Immature natural killer cell (primary cell): ENCODE results near the gene OPHN1. TPM values are rescaled to one million over a fixed set of nuclear protein-coding genes. Genes with fewer than 3 reads are reported as not detected.

Experiments used
- DNase-seq, 3 donors: peaks; one replicate each; pipeline ENCODE4 v3.0.0; 2022; ENCODE audit warnings: mixed read lengths in 1 of 3
- H3K27ac Mint-ChIP-seq, 6 donors: one replicate each; pipeline ENCODE4 v1.8.0; 2020; ENCODE audit warnings: mixed read lengths in 6 of 6, mild to moderate bottlenecking in 5 of 6, inconsistent platforms in 4 of 6, moderate library complexity in 3 of 6
- H3K27me3 Mint-ChIP-seq, 3 donors: one replicate each; pipeline ENCODE4 v1.8.0; 2020 to 2021; ENCODE audit warnings: low read depth in 3 of 3, mild to moderate bottlenecking in 3 of 3, mixed read lengths in 3 of 3, moderate library complexity in 3 of 3, inconsistent platforms in 1 of 3
- H3K36me3 Mint-ChIP-seq, 3 donors: one replicate each; pipeline ENCODE4 v1.8.0; 2020; ENCODE audit warnings: mixed read lengths in 3 of 3, inconsistent platforms in 2 of 3, mild to moderate bottlenecking in 2 of 3
- H3K4me1 Mint-ChIP-seq, 2 donors: one replicate each; pipeline ENCODE4 v1.8.0; 2020; ENCODE audit warnings: inconsistent platforms in 2 of 2, mild to moderate bottlenecking in 2 of 2, mixed read lengths in 2 of 2, moderate library complexity in 1 of 2
- H3K4me3 Mint-ChIP-seq, 5 donors: one replicate each; pipeline ENCODE4 v1.8.0; 2020; ENCODE audit warnings: mild to moderate bottlenecking in 5 of 5, mixed read lengths in 5 of 5, inconsistent platforms in 3 of 5, moderate library complexity in 3 of 5
- H3K9me3 Mint-ChIP-seq, 6 donors: one replicate each; pipeline ENCODE4 v1.8.0; 2020; ENCODE audit warnings: mild to moderate bottlenecking in 6 of 6, mixed read lengths in 6 of 6, inconsistent platforms in 4 of 6, moderate library complexity in 3 of 6
- polyA plus RNA-seq, 3 donors: library from polyadenylated mRNA; unstranded; fragments of 300-500 nt; fragmentation: Illumina TruSeq; gene quantifications; one replicate each; pipeline ENCODE4 v1.2.3, GENCODE V29; 2021

The OPHN1 gene
- polyA plus RNA-seq, 3 donors from 2014 or later, result 0.31 to 0.49 TPM; not detected in 1

DNA sequence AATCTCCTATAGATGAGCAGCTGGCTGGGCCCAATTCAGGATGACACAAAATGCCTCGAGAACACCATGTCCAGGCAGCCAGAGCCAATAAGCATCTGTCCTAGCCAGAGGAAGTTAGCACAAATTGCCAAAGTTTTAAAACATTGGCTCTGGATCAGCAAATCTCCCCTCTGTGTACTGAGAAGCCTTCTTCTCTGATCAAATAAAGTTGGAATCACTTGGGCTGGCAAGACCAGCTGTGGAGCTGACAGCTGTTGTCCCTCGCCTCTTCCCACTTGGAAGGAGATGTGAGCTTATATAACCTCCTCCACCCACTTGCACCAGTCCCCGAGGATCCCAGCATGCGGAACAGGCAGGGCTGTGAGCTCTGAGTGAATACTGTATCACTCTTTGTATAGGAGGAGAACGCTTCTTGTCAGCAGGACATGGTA lies 183.9 kb downstream of the OPHN1 start:
- no peaks in the 10 kb centered on the region for H3K4me1 Mint-ChIP-seq
- H3K4me3 Mint-ChIP-seq, result no peak overlapping the region
- no peaks in the 10 kb centered on the region for H3K9me3 Mint-ChIP-seq
- no peak overlapping the region for H3K27ac Mint-ChIP-seq
- no peak for DNase-seq
- H3K36me3 Mint-ChIP-seq, result peaks cover 0 to 4% (median 2%) of the 10 kb centered on the region in 3 donors
- peaks cover 0 to 4% (median 2%) of the 10 kb centered on the region in 3 donors for H3K27me3 Mint-ChIP-seq

DNA sequence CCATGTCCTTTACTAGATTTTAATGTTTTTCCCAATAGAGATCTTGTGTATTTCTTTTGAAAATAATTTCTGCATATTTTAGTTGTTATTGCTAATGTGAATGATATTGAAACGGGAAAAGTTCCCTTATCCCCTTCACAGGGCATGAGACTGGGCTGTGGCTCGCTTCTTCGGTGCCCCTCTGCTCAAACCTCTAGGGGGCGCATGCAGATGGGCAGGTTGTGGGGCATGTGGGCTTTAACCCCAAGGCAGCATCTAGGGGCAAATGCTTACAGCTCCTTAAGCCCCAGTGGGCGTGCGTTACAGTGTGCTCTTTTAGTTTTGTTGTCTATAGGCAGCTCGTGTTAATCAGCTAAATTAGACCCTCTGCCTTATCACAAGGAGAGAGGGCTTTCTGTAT lies 194.7 kb downstream of the OPHN1 start:
- no peak overlapping the region for H3K27ac Mint-ChIP-seq
- H3K27me3 Mint-ChIP-seq, result peaks cover 1 to 5% (median 2%) of the 10 kb centered on the region in 3 donors
- H3K4me3 Mint-ChIP-seq, result no peak overlapping the region
- H3K36me3 Mint-ChIP-seq, result peaks cover 0 to under 1% (median 0%) of the 10 kb centered on the region in 3 donors
- peak; percentile 6 to 18 (median 12) for DNase-seq
- no peaks in the 10 kb centered on the region for H3K9me3 Mint-ChIP-seq
- H3K4me1 Mint-ChIP-seq, result no peaks in the 10 kb centered on the region

- Mint-ChIP-seq H3K27ac (no peak overlapping the region), H3K9me3 (no peaks in the 10 kb centered on the region), H3K4me1 (no peaks in the 10 kb centered on the region), H3K27me3 (peaks cover 1 to 6% (median 3%) of the 10 kb centered on the region in 3 donors), H3K36me3 (peaks cover 0 to 5% (median 0%) of the 10 kb centered on the region in 3 donors), H3K4me3 (no peak overlapping the region)
- DNase-seq, result no peak
These were observed 199.0 kb downstream of the OPHN1 start for GRCh38 chrX:68234171-68234910.

GRCh38 chrX:68232206-68232605 lies 201.1 kb downstream of the OPHN1 start:
- H3K27ac Mint-ChIP-seq, result no peak overlapping the region
- no peaks in the 10 kb centered on the region for H3K4me1 Mint-ChIP-seq
- no peak overlapping the region for H3K4me3 Mint-ChIP-seq
- H3K9me3 Mint-ChIP-seq, result no peaks in the 10 kb centered on the region
- H3K36me3 Mint-ChIP-seq, result peaks cover 0 to 5% (median 0%) of the 10 kb centered on the region in 3 donors
- no peak for DNase-seq
- H3K27me3 Mint-ChIP-seq, result peaks cover 1 to 12% (median 11%) of the 10 kb centered on the region in 3 donors

DNA sequence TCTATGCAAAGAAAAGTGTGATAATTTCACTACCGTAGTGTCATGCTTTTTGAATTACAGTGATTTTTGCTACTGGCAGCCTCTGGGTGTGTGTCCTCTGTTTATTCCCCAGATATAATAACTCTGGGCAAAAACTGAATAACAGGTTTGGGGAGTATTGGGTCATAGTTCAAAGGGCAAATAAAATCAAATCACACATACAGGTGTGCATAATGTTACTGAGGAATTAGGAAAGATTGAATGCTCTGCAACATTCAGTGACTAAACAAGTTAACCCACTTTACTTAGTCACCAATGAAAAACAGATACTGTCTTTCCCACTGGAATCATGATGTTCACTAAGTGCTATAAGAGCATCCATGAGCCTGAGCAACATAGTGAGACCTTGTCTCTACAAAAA lies 224.3 kb downstream of the OPHN1 start:
- H3K36me3 Mint-ChIP-seq, result peaks cover 0 to 6% (median 0%) of the 10 kb centered on the region in 3 donors
- no peak overlapping the region for H3K27ac Mint-ChIP-seq
- H3K9me3 Mint-ChIP-seq, result peaks cover 0 to 1% (median 0%) of the 10 kb centered on the region in 6 donors
- H3K27me3 Mint-ChIP-seq, result peaks cover 2 to 19% (median 3%) of the 10 kb centered on the region in 3 donors
- H3K4me1 Mint-ChIP-seq, result no peaks in the 10 kb centered on the region
- no peak for DNase-seq
- H3K4me3 Mint-ChIP-seq, result no peak overlapping the region

- Mint-ChIP-seq H3K4me3 (no peak overlapping the region), H3K36me3 (peaks cover 0 to 3% (median 0%) of the 10 kb centered on the region in 3 donors), H3K27me3 (peaks cover 0 to 3% (median 2%) of the 10 kb centered on the region in 3 donors), H3K9me3 (no peaks in the 10 kb centered on the region), H3K27ac (no peak overlapping the region), H3K4me1 (no peaks in the 10 kb centered on the region)
- no peak for DNase-seq
These were observed 228.7 kb downstream of the OPHN1 start for GRCh38 chrX:68204521-68205038.

GRCh38 chrX:68203646-68204045 lies 229.6 kb downstream of the OPHN1 start:
- Mint-ChIP-seq H3K27me3 (peaks cover 0 to 3% (median 0%) of the 10 kb centered on the region in 3 donors), H3K4me1 (no peaks in the 10 kb centered on the region), H3K36me3 (peaks cover 0 to 3% (median 0%) of the 10 kb centered on the region in 3 donors), H3K27ac (no peak overlapping the region), H3K4me3 (no peak overlapping the region), H3K9me3 (no peaks in the 10 kb centered on the region)
- DNase-seq, result no peak

- DNase-seq, result no peak
- H3K27me3 Mint-ChIP-seq, result peaks cover 0 to 2% (median 0%) of the 10 kb centered on the region in 3 donors
- H3K4me3 Mint-ChIP-seq, result no peak overlapping the region
- H3K9me3 Mint-ChIP-seq, result no peaks in the 10 kb centered on the region
- H3K36me3 Mint-ChIP-seq, result peaks cover 0 to 3% (median 0%) of the 10 kb centered on the region in 3 donors
- no peaks in the 10 kb centered on the region for H3K4me1 Mint-ChIP-seq
- no peak overlapping the region for H3K27ac Mint-ChIP-seq
These were observed 230.1 kb downstream of the OPHN1 start for GRCh38 chrX:68203211-68203610.

DNA sequence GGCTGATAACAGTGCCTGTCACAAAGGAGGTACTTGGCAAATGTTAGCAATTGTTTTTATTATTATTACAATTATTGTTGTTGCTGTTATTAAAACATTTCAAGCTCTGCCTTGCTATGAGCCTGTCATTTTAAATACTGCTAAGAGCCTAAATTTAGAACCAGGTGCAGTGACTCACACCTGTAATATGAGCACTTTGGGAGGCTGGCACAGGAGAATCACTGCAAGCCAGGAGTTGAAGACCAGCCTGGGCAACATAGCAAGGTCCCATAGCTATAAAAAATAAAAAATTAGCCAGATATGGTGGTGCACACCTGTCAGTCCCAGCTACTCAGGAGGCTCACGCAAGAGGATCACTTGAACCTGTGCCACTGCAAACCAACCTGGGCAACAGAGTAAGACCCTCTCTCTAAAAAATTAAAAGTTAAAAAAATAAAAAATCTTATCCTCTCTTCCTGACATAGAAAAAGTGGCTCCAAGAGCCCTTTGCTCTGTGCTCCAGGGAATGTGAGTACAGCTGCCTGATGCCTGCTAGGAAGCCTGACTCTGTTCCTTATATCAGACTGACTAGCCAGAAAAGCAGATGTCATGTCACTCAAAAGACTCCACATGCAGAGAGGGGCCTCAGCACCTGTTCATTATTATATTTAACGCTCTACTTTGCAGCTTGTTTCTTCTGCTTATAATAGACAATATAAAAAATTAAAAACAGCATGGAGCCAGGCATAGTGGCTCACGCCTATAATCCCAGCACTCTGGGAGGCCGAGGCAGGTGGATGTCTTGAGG lies 234.0 kb downstream of the OPHN1 start:
- H3K36me3 Mint-ChIP-seq, result no peaks in the 10 kb centered on the region
- no peaks in the 10 kb centered on the region for H3K9me3 Mint-ChIP-seq
- no peak overlapping the region for H3K27ac Mint-ChIP-seq
- no peaks in the 10 kb centered on the region for H3K4me1 Mint-ChIP-seq
- no peak overlapping the region for H3K4me3 Mint-ChIP-seq
- H3K27me3 Mint-ChIP-seq, result peaks cover 0 to 5% (median 0%) of the 10 kb centered on the region in 3 donors
- no peak for DNase-seq

GRCh38 chrX:68196939-68197791 lies 236.1 kb downstream of the OPHN1 start:
- Mint-ChIP-seq H3K36me3 (no peaks in the 10 kb centered on the region), H3K9me3 (no peaks in the 10 kb centered on the region), H3K27ac (no peak overlapping the region), H3K27me3 (peaks cover 0 to 10% (median 2%) of the 10 kb centered on the region in 3 donors), H3K4me3 (no peak overlapping the region), H3K4me1 (no peaks in the 10 kb centered on the region)
- DNase-seq, result peak; percentile 40 to 53 (median 42)

GRCh38 chrX:68195561-68195960 lies 237.7 kb downstream of the OPHN1 start:
- no peaks in the 10 kb centered on the region for H3K4me1 Mint-ChIP-seq
- no peak overlapping the region for H3K27ac Mint-ChIP-seq
- no peaks in the 10 kb centered on the region for H3K9me3 Mint-ChIP-seq
- H3K36me3 Mint-ChIP-seq, result no peaks in the 10 kb centered on the region
- no peak overlapping the region for H3K4me3 Mint-ChIP-seq
- H3K27me3 Mint-ChIP-seq, result peaks cover 0 to 16% (median 3%) of the 10 kb centered on the region in 3 donors
- DNase-seq, result no peak

GRCh38 chrX:68193786-68194185 lies 239.5 kb downstream of the OPHN1 start:
- H3K4me1 Mint-ChIP-seq, result no peaks in the 10 kb centered on the region
- H3K27me3 Mint-ChIP-seq, result peaks cover 0 to 16% (median 3%) of the 10 kb centered on the region in 3 donors
- no peak for DNase-seq
- no peaks in the 10 kb centered on the region for H3K9me3 Mint-ChIP-seq
- no peak overlapping the region for H3K27ac Mint-ChIP-seq
- no peak overlapping the region for H3K4me3 Mint-ChIP-seq
- H3K36me3 Mint-ChIP-seq, result no peaks in the 10 kb centered on the region

GRCh38 chrX:68193234-68193633 lies 240.1 kb downstream of the OPHN1 start:
- H3K27me3 Mint-ChIP-seq, result peaks cover 0 to 16% (median 3%) of the 10 kb centered on the region in 3 donors
- no peak for DNase-seq
- no peaks in the 10 kb centered on the region for H3K36me3 Mint-ChIP-seq
- no peaks in the 10 kb centered on the region for H3K9me3 Mint-ChIP-seq
- no peak overlapping the region for H3K4me3 Mint-ChIP-seq
- H3K4me1 Mint-ChIP-seq, result no peaks in the 10 kb centered on the region
- H3K27ac Mint-ChIP-seq, result no peak overlapping the region
